Measurements from ENCODE around the gene NIN.
A peak's percentile ranks its signal among the peaks of the same experiment; 100 is the strongest.
"Not testable (repeated sequence)": the region's sequence is repeated elsewhere in the genome, so short reads cannot be mapped to it uniquely, and the experiment has no call there.

Gene NIN

DNA sequence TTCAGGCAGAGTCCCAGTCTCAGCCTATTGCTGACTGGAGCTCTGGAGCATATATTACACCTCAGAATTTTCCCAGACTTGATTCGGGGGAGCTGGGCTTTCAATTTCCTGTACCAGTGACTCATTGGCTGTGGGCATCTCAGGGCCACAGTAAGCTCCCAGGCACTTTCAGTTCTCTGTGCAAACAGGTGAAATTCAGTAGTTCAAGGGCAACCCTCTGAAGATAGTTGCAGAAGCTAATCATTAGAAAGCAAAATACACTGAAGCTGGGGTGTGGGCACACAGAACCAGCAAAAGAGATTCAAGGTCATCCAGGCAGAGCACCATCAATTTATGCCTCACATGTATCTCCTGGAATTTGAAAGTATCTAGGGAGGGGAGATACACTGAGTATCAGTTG is 8.1 kb upstream of the NIN start:
- DNase-seq = no peak

GRCh38 chr14:50837850-50838470 is 7.0 kb upstream of the NIN start:
- DNase-seq = no peak

DNA sequence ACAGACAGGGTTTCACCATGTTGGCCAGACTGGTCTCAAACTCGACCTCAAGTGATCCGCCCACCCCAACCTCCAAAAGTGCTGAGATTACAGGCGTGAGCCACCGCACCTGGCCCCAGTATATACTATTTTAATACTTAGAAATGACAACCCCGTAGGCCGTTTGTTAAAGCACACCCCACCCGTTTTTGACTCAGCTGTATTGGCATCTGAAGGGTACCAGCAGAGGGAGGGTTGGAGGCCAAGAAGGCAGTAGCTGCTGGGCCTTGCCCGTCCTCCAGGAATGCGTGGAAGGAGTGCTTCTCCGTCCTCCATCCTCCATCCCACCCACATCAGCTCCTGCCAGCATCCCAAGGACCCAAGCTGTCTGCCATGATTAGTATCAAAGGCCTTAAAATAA is 6.3 kb upstream of the NIN start:
- DNase-seq = no peak

- no peak for DNase-seq
Observed at GRCh38 chr14:50836515-50836914, 5.6 kb upstream of the NIN start.

- DNase-seq = no peak
Observed at GRCh38 chr14:50835280-50835679, 4.3 kb upstream of the NIN start.

GRCh38 chr14:50834802-50835276 is 3.9 kb upstream of the NIN start:
- DNase-seq = no peak

DNA sequence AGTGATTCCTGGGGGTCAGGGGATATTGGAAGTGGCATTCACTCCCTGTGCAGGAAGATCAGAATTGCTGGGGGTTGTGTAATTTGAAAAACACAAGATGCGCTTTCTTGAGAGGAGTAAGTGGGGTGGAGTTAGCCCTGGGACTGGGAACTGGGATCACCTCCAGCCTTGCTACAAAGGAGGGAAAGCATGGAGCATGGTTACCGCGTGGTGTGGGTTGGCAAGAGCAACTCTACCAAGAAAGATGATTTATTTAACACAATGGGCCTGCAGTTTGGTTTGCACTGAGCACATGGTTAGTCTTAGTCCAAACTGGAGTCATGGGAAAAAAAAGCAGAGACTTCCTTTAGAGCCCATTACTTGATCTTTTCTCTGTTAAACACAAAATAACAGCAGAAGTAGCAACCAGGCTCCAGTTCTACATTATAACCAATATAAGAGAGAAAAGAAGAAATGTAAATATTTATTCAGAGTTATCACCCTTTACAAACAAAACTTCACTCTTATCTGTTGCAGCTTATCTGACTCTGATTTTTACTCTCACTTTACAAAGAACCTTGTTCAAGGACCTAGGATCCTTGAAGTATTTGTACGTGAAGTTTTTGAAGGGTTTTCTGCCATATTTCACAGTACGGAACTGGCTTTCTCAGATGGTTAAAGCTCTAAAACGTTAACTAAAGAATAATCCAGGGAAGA is 2.1 kb upstream of the NIN start:
- DNase-seq = no peak

DNA sequence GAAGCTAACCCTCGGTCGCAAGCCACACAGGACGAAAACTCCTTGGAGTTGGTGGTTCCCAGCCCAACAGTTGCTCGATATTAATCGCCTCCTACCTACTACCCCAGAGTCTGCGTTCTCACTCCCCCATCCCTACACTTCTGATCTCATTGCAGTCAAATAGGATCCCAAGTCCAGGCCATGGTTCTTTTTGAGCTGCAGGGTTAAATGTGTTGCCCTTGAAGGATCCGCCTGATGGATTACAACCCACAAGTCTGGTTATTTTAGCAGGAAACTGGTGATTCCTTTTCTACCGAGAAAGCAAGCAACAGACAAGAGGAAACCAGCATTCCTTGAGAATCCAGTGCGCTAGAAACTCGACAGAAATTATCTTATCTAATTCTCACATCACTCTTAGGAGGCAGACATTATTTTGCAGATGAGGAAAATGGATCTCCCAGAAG is 785 bp upstream of the NIN start:
- DNase-seq = no peak

DNA sequence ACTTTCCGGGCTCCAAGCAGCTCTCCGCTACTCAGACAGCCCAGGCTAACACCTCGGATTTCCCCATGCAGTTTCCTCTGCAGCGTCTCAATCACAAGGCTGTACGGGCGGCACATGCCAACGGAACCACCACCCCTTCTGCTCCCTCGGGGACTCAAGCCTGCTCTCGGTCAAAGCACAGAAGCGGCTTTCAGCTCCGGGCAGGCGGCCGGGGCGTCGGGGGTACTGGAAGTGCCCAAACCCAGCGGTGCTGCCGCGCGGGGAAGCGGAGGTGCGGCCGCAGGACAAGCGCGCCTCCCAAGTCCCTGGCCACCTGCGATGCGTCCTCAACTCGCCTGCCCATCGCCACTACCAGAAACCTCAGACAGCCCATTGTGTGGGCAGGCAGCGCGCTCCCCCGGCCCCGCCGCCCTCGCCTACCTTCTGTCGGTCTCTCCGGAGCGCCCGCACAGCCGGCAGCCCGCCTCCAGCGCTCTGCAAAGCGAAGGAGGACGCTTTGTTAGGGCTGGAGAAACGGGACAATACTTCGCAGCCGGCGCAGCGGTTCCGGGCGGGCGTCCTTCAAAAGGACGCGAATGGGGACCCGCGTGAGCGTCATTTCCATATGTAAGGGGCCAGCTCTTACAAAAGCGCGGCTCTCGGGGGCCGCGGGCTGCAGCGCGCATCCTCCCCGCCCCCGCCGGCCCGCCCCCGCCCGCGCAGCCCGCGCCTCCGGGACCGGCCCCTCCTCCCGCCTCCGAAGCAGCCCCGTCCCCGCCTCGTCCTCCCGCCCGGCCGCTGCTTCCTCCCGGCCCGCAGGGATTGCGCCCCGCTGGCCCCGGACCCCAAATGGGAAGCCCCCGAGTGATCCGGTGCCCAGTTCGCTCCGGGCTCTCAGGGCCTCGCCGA is 674 bp downstream of the NIN start:
- DNase-seq = peak; percentile 57

DNA sequence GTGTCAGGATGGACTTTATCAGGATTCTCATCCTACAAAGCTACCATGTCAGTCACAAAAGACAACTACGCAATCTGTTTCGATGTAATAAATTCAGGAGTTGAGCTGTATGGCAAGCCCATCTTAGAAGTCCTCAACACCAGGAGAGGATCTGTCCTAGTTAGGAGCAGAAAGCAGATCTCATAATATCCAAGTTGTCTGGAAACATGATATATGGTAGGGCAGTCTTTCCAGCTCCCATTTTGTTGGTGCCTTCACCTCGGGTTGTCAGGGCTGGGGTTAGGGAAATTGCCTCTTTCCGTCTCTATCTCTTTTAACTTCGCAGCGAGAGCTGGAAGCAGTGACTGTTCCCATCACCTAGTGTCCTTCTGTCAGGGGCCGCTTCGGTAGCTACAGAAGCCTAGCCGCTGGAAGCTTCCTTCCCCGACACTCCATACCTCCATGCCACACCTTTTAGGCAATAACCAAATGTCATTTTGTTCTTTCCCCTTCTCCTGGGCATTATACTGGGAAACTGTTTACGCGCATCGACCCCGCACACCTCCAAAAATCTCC is 1.4 kb downstream of the NIN start:
- DNase-seq = no peak

DNA sequence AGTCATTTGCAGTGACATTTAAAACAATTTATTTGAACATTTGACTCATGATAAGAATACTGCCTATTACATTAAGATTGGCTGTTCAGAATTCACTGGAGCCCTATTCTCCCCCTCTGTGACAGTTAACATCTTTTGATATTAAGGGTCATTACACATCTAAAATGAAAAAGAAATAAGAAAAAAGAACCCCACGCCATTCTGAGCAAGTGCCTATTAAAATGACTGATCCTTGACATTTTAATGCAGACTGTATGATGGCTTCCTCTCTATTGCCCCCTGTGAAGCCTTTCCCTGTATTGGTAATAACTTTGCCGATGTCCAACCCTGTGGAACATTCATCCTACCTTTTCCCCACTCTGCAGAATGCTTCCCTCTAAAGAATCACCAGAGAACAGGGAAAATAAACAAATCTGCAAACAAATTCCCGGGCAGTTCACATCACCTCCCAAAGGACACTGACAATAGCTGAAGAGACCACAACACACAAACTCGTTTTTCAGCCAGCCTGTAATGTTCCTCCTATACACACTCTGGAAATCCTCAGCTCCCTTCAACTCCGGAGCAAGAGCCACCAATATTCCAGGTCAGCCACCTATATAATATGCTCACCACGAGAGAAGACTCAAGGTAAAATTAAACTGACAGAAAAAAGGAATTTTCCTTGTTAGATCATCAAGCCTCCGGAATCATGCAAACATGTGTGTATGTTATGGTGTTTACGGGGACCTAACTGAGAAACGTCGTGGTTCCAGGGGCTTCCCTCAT is 2.1 kb downstream of the NIN start:
- DNase-seq = no peak

GRCh38 chr14:50826681-50827080 is 4.3 kb downstream of the NIN start:
- DNase-seq = no peak

DNA sequence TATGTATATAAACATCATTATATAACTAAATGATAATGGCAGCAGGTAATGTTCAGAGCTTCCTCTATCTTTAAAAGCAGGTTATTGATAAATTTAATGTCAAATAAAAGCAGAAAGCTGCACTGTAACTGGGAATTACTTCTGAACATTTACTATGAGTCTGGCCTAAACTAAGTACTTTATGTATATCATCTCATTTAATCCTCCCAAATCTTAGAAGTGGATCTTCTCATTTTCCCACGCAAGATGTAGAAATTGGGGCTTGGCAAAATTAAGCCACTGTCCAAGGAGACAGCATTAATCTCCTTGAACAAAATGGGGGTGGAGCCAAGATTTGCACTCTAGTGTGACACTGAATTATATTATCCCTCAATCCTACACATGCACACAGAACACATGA is 5.7 kb downstream of the NIN start:
- no peak for DNase-seq

DNA sequence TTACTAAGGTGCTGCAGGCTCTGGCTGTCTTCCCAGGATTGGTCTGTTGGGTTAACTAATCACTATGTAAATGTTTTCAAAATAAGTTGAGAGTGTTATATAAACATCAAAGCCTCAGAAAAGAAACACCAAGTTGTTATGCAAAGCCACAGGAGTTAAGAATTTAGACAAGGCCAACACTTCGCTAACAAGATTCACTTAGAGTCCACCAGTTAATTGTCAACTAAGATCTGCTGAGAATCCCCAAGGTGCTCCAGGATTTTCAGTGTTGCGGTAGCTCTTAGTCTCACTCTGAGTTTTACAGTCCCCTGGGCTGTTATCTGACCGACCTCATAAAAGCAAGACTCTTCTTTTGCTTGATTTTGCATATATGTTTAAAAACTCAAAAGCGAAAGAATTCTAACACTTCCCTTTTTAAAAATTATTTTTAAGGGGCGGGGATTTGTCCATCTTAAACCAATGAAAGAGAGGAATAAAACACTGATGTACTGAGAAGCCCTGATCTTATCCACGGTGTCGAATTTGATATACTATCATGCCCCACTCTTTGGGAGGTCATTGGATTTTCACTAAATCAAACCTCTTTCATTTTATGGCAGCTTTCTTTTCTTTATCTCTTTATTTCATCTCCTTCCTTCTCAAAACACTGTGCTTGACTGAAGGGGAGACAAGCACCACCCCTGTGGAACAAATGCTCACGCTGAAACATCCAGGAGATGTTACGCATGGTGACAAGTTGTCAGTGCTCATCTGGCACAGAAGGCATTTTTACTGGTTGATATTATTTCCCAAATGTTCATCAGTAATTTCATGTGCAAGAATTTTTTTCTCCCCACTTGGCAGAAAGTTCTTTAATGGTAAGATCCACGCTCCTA is 7.0 kb downstream of the NIN start:
- DNase-seq = no peak

DNA sequence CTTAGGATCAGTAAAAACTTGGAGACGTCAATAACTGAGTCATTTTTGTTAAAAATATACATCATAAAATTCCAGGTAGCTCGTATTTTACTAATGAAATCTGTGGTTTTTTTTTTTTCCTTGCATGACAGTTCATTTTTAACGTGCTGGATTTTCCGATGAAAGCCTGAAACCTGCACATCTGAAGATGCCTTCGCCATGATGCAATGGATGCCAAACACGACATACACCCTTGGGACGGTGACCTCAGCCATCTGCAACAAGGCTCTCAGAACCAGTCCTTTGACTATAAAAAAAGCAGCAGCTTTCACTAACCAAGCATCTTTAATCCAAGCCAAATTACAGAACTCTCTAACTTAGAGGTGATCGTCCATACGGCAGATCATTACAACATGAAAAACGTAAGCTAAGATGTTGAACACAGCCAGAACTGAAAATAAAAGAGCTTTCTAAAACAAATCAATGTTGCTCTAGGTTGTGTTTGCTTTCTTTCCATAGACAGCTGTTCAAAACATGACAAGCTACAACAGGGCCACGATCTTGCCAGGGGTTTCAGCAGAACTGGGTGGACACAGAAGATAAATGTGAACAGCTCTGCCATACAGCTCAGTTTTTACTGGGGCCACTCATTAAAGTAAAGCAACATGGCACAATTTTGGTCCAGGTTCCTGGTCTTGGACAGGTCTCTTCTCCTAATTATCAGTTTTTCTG is 7.8 kb downstream of the NIN start:
- DNase-seq = no peak

DNA sequence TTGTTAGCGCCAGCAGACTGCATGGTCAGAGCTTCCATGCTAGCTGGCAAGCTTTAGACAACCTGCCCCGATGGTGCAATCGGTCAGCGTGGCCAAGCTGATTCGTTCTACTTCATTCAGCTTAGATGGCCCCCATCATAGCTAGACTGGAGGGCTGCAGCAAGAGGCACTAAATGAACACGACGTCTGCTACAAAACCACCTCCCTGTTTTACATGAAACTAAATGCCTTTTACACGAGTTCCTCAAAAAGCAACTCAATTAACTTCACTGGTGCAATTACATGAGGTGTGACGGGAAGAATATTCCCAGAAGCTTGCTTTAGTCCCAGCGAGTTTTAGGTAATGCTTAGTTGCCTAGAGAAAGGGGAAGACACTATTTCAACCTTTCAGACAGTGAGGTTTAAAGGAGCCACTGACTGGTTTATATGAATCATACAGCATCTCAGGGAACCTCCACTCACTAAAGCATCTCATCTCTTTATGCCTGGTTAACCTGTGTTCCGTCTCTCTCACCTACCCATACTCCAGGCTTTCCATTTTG is 8.4 kb downstream of the NIN start:
- no peak for DNase-seq

GRCh38 chr14:50821510-50822464 is 9.2 kb downstream of the NIN start:
- peak; percentile 46 for DNase-seq

DNA sequence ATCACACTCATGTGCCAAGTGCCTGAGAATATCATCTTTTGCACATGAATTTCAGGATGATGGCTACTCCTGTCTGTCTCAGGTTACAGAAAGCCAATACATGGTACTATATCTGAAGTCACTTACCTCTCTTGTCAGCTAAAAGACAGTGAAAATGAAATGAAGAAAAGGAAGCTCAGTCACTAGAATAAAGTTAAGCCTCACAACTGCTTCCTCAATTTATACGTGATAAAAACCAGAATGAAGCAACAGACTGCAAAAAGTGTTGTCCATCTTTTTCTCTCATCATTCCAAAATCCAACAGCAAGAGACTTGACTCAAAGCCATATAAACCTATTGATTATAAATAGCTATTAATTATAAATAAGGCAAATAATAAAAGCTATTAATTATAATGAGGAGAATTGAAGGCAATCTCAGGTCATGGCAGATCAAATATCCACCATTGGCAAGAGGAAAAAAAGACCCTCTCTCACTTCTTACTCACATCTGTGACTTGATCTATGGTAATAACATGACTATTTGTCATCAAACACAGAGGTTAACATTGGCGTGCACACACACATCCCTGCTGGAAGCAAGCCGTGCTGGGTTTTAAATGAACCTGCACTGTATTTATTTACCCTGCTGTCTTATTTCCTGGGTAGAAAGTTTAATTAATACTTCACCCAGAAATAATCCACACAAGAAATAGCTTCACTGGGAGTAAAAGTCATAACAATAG is 10.0 kb downstream of the NIN start:
- DNase-seq = no peak

- not testable (repeated sequence) for DNase-seq
Observed at GRCh38 chr14:50819303-50819702, 11.7 kb downstream of the NIN start.
